Transverse colon (tissue), 4 donors: Measurements from ENCODE around the gene SLC25A13.

ENCODE experiments used
- CTCF ChIP-seq, 5 experiments: fragments of 200-600 bp in 3 of 5; fragments of 450-650 bp in 2 of 5; sonication (generic) in 3 of 5; IDR thresholded peaks; 1 replicate in 2 of 5; 2 replicates in 3 of 5; pipeline ENCODE4 v1.5.1; 2016 to 2017; ENCODE audit warnings: antibody characterized with exemption in 5 of 5, inconsistent platforms in 3 of 5, mild to moderate bottlenecking in 2 of 5, moderate library complexity in 1 of 5
- POLR2A ChIP-seq: fragments of 450-650 bp; IDR thresholded peaks from one replicate; pipeline ENCODE4 v1.6.1; 2016; ENCODE audit warnings: antibody characterized with exemption, mild to moderate bottlenecking, moderate library complexity
- POLR2AphosphoS5 ChIP-seq, 3 donors: sonication (generic); formaldehyde crosslinking; IDR thresholded peaks; one replicate each; pipeline ENCODE4 v1.6.1; 2016; ENCODE audit warnings: antibody characterized with exemption in 3 of 3

- no peak for TF ChIP-seq CTCF (IDR thresholded peaks at IDR 0.05)
- no peak for TF ChIP-seq POLR2AphosphoS5 (IDR thresholded peaks at IDR 0.05)
- TF ChIP-seq POLR2A: no peak
Observed at GRCh38 chr7:96361116-96361857, 39.4 kb upstream of the SLC25A13 start.
